ENCODE results near the gene EPHA1.
"Not testable (repeated sequence)": the region's sequence is repeated elsewhere in the genome, so short reads cannot be mapped to it uniquely, and the experiment has no call there.

The EPHA1 gene

DNA sequence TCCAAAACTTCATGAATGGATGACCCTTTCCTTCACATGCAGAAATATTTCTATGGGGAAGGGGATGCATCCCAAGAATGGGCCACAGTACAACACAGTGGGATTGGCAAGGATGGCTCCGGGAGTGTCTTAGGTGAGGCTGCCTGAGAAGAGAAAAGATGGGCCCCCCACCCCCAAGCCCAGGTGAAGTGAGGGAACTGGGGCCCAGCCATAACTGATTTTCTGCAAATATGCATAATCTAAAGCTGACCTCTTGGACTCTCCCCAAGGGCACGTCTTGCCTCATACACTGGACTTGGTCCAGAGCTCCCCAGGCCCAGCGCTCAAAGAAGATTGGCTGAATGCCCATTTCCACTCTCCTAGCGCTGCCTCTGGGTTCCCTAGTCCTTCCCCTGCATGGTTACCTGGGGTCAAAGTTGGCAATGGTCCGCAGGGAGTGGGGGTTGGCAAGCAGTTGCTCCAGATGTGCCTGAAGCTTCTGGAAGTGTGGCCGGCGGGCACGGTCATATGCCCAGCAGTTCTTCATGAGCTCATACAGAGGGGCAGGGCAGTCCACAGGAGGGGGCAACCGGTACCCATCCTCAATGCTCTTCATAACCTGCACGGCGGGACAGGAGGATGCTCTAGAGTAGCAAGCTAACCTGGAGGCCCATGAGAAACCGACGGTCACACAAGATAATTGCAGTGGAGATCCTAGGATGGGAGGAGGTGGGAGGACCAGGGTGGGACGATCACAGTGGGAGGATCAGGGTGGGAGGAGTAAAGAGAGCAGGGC is 15.2 kb downstream of the EPHA1 start:
- no peak overlapping the region for H2AFZ ChIP-seq (ENCODE audit: low read depth, low read length, severe bottlenecking)
- no peaks in the 10 kb centered on the region for H3K27me3 ChIP-seq (ENCODE audit: low read length)
- no peaks in the 10 kb centered on the region for H3K9me3 ChIP-seq (ENCODE audit: insufficient read depth, low read length)
- H3K9ac ChIP-seq (ENCODE audit: low read length) = no peak overlapping the region
- no peaks in the 10 kb centered on the region for H4K20me1 ChIP-seq (ENCODE audit: low read depth, low read length)
- no peaks in the 10 kb centered on the region for H3K79me2 ChIP-seq (ENCODE audit: insufficient read depth, low read length)
- no peak overlapping the region for H3K4me2 ChIP-seq (ENCODE audit: low read depth, low read length, poor library complexity, severe bottlenecking)
- no peak for TF ChIP-seq CTCF (IDR thresholded peaks at IDR 0.05; ENCODE audit: insufficient read depth, low read length, poor library complexity, severe bottlenecking)
- no peaks in the 10 kb centered on the region for H3K9me2 ChIP-seq (replicated peaks; ENCODE audit: insufficient read depth, low read length)
- H3K27ac ChIP-seq (ENCODE audit: low read depth, low read length) = no peak overlapping the region
- no peak overlapping the region for H3K4me3 ChIP-seq (ENCODE audit: insufficient read depth, low read length, poor library complexity, severe bottlenecking)
- no peaks in the 10 kb centered on the region for H3K36me3 ChIP-seq (ENCODE audit: low read length)
- no peaks in the 10 kb centered on the region for H3F3A ChIP-seq (ENCODE audit: insufficient read depth)

DNA sequence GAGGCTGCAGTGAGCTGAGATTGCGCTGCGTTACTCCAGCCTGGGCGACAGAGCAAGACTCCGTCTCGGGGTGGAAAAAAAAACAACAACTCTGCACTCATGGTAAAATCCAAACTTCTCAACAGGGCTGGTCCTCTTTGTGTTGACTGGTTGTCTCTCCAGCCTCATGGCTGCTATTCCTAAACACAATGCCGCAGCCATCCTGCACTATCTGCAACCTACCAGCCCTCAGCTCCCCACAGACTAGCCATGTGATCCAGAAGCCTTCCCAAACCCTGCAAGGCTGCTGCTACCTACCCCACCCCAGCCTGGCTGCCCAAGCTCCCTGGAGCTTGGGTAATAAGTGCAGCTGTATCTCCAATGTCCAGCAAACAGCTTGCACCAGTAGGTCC is 15.8 kb downstream of the EPHA1 start:
- Histone ChIP-seq H3F3A (ENCODE audit: insufficient read depth) (no peaks in the 10 kb centered on the region), H3K79me2 (ENCODE audit: insufficient read depth, low read length) (no peaks in the 10 kb centered on the region), H2AFZ (ENCODE audit: low read depth, low read length, severe bottlenecking) (no peak overlapping the region), H3K4me2 (ENCODE audit: low read depth, low read length, poor library complexity, severe bottlenecking) (no peak overlapping the region), H3K27me3 (ENCODE audit: low read length) (no peaks in the 10 kb centered on the region), H3K4me3 (ENCODE audit: insufficient read depth, low read length, poor library complexity, severe bottlenecking) (no peak overlapping the region), H3K9me2 (replicated peaks; ENCODE audit: insufficient read depth, low read length) (no peaks in the 10 kb centered on the region), H3K36me3 (ENCODE audit: low read length) (no peaks in the 10 kb centered on the region), H3K9me3 (ENCODE audit: insufficient read depth, low read length) (no peaks in the 10 kb centered on the region), H4K20me1 (ENCODE audit: low read depth, low read length) (no peaks in the 10 kb centered on the region), H3K27ac (ENCODE audit: low read depth, low read length) (no peak overlapping the region), H3K9ac (ENCODE audit: low read length) (no peak overlapping the region)
- TF ChIP-seq CTCF (IDR thresholded peaks at IDR 0.05; ENCODE audit: insufficient read depth, low read length, poor library complexity, severe bottlenecking) (no peak), EZH2phosphoT487 (conservative IDR thresholded peaks at IDR 0.05; ENCODE audit: low read length) (no peak)

DNA sequence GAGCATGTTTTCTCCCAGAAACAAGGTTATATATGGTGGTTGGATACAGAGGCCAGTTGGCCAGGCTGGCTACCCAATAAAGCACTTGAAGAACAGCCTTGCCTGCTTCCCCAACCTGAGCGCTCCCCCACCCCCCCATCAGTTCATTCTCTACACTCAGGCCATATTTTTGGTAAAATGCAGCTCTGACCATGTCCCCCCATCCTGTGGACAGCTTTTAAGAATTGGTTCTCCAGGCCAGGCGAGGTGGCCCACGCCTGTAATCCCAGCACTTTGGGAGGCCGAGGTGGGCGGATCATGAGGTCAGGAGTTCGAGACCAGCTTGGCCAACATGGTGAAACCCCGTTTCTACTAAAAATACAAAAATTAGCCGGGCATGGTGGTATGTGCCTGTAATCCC is 16.2 kb downstream of the EPHA1 start:
- not testable (repeated sequence) for H3K36me3 ChIP-seq (ENCODE audit: low read length); H3K9ac ChIP-seq (ENCODE audit: low read length); H3K4me2 ChIP-seq (ENCODE audit: low read depth, low read length, poor library complexity, severe bottlenecking); H3K79me2 ChIP-seq (ENCODE audit: insufficient read depth, low read length); H3K27me3 ChIP-seq (ENCODE audit: low read length); H3K4me3 ChIP-seq (ENCODE audit: insufficient read depth, low read length, poor library complexity, severe bottlenecking); H3K27ac ChIP-seq (ENCODE audit: low read depth, low read length); H4K20me1 ChIP-seq (ENCODE audit: low read depth, low read length); H3F3A ChIP-seq (ENCODE audit: insufficient read depth); H3K9me3 ChIP-seq (ENCODE audit: insufficient read depth, low read length); H3K9me2 ChIP-seq (replicated peaks; ENCODE audit: insufficient read depth, low read length); H2AFZ ChIP-seq (ENCODE audit: low read depth, low read length, severe bottlenecking)

GRCh38 chr7:143391462-143392404 is 16.9 kb downstream of the EPHA1 start:
- Histone ChIP-seq H3K4me2 (ENCODE audit: low read depth, low read length, poor library complexity, severe bottlenecking) (no peak overlapping the region), H3K27me3 (ENCODE audit: low read length) (no peaks in the 10 kb centered on the region), H4K20me1 (ENCODE audit: low read depth, low read length) (no peaks in the 10 kb centered on the region), H3K36me3 (ENCODE audit: low read length) (no peaks in the 10 kb centered on the region), H3K27ac (ENCODE audit: low read depth, low read length) (no peak overlapping the region), H3K9me2 (replicated peaks; ENCODE audit: insufficient read depth, low read length) (no peaks in the 10 kb centered on the region), H2AFZ (ENCODE audit: low read depth, low read length, severe bottlenecking) (no peak overlapping the region), H3K9ac (ENCODE audit: low read length) (no peak overlapping the region), H3K79me2 (ENCODE audit: insufficient read depth, low read length) (no peaks in the 10 kb centered on the region), H3K9me3 (ENCODE audit: insufficient read depth, low read length) (no peaks in the 10 kb centered on the region), H3K4me3 (ENCODE audit: insufficient read depth, low read length, poor library complexity, severe bottlenecking) (no peak overlapping the region), H3F3A (ENCODE audit: insufficient read depth) (no peaks in the 10 kb centered on the region)
- no peak for TF ChIP-seq EZH2phosphoT487 (conservative IDR thresholded peaks at IDR 0.05; ENCODE audit: low read length)
- no peak for TF ChIP-seq CTCF (IDR thresholded peaks at IDR 0.05; ENCODE audit: insufficient read depth, low read length, poor library complexity, severe bottlenecking)
